HT-29 (cell line): ENCODE data around the gene NETO1. TPM values are rescaled to one million over a fixed set of nuclear protein-coding genes. Genes with fewer than 3 reads are reported as not detected.

Experiments
- DNase-seq: peaks from one replicate; pipeline ENCODE4 v3.0.0-alpha.2; 2015; ENCODE audit warnings: low spot score
- total RNA-seq: library from RNA; depleted of rRNA; stranded (reverse); fragments of >200 nt; shearing (Covaris generic); gene quantifications from 2 replicates; pipeline ENCODE4 v1.2.3, GENCODE V29; 2014; rRNA removed

Gene NETO1, protein sequence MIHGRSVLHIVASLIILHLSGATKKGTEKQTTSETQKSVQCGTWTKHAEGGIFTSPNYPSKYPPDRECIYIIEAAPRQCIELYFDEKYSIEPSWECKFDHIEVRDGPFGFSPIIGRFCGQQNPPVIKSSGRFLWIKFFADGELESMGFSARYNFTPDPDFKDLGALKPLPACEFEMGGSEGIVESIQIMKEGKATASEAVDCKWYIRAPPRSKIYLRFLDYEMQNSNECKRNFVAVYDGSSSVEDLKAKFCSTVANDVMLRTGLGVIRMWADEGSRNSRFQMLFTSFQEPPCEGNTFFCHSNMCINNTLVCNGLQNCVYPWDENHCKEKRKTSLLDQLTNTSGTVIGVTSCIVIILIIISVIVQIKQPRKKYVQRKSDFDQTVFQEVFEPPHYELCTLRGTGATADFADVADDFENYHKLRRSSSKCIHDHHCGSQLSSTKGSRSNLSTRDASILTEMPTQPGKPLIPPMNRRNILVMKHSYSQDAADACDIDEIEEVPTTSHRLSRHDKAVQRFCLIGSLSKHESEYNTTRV
- total RNA-seq, result not detected in 2 replicates

DNA sequence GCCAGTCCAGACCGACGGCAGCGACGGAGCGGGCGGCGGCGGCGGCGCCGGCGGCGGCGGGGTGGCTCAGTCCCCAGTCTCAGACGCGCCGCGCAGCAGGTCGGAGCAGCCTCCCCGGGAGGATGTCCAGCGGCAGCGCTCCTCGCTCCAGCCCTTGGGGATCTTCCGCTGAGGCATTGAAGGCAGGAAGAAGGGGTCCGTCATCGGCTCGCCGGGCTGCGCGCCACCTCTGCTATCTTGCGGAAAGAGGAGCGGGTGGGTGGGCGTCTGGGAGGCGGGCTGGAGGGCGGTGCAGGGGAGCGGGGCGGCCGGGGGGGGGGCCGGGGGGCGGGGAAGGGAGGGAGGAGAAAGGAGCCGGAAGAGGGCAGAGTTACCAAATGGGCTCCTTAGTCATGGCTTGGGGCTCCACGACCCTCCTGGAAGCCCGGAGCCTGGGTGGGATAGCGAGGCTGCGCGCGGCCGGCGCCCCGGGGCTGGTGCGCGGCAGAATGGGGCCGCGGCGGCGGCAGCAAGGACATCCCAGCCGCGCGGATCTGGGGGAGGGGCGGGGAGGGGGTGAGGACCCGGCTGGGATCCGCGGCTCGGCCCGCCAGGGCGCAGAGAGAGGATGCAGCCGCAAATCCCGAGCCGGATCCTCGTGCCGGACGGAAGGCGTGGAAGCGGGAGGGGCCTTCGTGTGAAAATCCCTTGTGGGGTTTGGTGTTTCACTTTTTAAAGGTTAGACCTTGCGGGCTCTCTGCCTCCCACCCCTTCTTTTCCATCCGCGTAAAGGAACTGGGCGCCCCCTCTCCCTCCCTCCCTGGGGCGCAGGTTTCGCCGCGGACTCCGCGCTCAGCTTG is at the start of gene NETO1:
Gene NETO1, minus strand, starts transcription at position 242 of the 839 bp plus-strand sequence. CDS start 696 bp downstream, outside the sequence.
- no peak for DNase-seq

DNA sequence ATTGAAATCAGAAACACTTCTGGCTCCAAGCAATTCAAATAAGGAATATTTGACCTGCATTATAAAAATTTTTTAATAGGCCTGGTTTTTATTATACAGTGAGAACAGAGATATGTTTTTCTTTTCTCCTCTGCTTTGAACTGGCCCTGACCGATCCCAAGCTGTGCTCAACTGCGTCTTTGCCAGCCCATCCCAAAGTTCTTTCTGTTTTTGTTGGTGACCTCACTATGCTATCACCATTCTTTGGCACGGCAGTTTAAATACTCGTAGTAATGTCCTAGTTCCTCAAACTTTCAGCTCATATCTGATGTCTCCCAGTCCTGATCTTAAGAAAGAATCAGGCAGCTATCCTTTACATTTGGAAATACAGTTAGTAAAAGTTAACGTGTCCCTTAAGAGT is 42.3 kb upstream of the NETO1 start:
- DNase-seq, result no peak

DNA sequence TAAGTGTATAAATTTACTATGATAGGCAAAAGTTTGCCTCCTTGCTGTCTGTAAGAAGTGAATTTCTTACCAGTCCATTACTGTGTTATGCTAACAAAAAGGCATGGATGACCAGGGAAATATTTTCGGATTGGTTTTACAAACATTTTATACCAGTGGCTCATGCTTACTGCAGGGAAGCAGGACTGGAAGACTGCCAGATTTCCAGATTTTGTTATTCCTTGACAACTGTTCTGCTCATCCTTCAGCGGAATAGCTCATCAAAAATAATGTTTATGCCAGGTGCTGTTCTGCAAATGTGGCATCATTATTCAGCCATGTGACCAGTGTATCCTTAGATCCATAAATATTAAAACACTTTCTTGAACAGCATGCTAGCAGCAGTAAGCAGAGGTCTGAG is 40.4 kb upstream of the NETO1 start:
- DNase-seq, result no peak

DNA sequence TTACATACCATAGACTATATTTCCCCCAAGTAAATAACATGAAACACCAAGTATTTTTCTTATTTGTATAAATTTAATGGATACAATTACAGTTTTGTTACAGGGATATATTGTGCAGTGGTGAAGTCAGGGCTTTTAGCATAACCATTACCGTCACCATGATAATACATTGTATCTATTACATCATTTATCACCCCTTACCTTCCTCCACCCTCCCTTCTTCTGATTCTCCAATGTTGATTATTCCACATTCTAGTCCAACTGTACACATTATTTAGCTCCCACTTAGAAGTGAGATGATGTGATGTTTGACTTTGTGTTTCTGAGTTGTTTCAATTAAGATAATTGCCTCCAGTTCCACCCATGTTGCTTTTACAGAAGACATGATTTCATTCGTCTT is 35.2 kb upstream of the NETO1 start:
- no peak for DNase-seq

DNA sequence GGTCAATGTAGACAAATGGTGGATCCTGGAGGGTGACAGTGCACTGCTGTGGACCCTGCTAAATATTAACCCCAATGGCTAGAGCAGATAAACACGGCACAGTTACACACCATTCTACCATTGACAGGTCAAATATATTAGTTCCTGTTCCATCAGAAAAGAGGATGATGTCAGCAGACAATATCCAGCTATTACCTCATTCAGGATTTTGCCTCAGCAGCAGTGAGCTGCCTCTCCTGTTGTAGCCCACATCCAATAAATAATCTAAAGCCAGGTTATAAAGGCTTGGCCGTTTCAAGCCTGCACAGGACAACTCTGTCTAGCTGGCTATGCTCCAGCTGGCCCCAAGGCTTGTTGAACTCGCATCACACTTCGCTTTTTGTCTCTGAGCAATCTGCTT is 31.6 kb upstream of the NETO1 start:
- DNase-seq, result no peak

DNA sequence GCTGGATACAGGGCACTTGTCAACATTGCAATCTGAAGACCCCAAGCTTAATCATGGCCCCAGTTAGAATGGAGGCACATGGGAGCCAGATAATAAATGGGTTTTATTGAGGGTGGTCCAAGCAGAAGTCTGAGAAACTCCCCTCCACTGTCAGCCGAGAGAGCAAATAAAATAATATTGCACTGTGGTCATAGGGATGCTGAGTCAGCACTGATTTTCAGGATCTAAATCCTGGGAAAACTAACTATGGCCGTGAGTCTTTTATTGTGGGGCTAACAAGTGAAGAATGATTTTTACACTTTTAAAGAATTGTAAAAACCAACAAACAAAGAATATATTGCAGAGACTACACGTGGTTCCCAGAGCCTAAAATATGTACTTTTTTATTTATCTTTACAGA is 31.1 kb upstream of the NETO1 start:
- no peak for DNase-seq

DNA sequence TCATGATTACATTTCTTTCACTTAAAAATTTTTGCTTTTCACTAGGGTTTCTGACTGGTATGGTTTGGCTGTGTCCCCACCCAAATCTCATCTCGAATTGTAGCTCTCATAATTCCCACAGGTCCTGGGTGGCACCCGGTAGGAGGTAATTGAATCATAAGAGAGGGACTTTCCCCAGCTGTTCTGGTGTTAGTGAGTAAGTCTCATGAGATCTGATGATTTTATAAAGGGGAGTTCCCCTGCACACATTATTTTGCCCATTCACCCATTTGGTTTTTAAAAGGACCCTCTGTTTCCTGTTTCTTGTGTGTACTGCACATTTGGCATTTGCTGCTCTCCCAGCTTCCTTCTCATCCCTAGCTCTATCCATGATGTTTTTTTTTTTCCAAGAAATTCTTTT is 27.8 kb upstream of the NETO1 start:
- no peak for DNase-seq

DNA sequence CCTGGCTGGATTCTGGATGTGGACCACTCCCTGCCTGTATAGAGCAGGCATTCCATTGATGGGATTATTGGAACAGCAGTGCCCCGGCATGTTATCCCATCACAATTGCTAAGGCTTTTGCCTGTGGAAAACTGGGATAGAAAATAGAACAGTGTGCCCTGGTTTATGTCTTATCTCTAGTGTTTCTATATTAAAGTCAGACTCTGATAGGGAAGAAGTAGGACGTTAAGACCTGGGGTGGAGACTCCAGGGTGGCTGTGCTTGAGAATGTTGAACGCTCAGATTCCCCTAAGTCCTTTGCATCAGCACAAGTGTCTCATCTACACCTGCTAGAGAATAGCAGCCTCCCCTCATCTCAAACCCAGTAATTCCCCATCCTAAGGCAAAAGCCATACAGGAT is 10.8 kb upstream of the NETO1 start:
- no peak for DNase-seq

DNA sequence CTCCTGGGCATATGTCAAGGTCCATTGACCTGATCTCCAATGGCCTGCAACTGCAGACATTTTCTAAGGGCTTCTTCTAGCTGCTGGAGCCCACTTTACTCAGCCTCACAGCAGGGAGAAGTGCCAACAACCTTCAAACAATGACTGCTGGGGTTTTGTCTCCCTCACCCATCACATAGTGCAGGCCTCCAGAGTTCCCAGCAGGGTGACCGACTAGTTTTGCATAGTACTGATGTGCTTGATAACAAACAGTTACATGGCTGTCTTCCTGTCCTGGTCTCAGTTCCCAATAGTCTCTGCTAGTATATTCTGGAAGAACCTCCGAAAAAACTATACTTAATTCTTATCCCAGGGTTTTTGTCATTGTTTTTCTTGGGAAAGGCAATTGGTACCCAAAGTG is 10.4 kb upstream of the NETO1 start:
- no peak for DNase-seq

DNA sequence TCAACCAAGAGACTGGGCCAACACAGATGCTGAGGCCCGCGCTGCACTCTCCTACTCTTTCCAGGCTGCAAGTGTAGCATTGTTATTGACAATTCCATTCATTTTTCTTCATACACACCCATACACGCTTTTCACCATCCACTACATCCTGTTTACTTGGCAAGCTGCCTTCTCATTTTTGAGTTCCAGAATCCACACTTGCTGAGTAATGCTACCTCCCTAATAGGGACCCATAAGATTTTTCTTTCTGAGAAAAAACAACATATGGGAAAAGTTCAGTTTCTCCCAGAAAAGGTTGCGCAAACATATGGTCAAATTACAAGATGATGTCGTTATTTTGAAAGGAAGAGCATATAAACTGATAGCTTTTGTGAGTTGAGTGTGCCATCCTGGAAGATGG is 3.3 kb upstream of the NETO1 start:
- DNase-seq, result no peak

DNA sequence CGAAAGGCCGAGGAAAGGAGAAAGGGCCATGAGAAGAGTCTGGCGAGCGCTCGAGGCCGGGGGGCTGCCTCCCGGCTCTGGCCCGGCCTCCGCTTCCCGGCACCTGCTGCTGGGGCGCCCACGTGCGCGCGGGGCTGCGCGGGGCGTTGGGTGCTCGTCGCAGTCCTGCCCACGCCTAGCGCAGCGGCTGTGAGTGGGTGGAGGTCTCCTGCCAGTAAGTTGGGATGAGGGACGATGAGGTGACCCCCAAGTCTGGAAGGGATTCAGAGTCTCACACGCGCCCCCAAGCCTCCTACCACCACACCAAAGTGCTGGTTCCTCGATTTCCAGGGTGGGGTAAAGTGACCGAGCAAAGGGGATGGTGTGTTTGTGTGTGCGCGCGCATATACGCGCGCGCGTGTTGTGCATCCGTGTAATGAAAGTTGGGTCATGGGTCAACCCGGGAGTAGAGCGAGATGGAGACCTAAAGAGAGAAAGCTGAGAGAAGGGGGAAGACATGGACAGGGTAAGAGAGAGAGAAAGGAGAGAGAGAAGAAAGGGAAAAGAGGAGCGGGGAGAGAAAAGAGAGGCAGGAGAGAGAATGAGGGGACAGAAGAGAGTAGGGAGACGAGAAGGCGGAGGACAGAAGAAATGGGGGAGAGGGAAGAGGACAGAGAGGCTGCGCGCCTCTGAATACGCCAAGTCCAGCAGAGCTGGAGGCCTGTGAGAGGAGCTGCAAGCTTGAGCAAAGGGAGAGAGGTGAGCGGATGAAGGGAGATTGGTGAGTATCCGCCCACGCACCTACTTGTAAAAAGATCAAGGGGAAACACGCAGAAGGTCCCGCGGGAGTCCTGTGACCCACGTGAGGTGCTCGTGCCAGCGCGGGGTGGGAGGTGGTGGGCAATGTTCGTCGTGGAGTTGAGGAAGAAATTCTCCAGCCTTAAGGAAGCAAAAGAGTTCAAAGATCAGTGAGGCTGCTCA is 1.7 kb upstream of the NETO1 start:
- no peak for DNase-seq

DNA sequence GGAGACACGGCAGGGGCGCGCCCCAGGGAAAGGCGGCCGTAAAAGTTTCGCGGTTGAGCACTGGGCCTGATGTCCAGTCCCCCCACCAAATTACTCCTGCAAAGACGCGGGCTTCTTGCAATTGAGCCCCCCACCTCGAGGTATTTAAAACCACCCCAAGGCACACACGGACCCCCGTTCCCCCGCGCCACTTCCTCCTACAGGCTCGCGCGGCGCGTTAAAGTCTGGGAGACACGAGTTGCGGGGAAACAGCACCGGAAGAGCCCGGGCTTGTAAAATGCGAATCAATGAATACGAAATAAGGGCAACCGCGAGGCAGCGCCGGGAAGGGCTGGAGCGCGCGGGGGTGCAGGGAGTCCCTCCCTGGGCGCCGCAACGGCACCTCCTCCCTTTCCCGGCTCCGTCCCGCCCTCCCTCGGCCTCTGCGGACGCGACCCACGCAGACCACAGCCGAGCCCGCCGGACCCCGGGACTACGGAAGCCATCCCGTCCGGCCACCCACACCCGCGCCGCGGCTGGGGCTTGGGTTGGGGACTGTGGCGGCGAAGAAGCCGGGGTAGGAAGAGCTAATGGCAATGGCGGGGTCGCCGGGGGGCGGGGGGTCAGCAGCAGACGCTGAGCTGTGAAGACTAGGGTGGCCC is 918 bp upstream of the NETO1 start:
- DNase-seq, result no peak

DNA sequence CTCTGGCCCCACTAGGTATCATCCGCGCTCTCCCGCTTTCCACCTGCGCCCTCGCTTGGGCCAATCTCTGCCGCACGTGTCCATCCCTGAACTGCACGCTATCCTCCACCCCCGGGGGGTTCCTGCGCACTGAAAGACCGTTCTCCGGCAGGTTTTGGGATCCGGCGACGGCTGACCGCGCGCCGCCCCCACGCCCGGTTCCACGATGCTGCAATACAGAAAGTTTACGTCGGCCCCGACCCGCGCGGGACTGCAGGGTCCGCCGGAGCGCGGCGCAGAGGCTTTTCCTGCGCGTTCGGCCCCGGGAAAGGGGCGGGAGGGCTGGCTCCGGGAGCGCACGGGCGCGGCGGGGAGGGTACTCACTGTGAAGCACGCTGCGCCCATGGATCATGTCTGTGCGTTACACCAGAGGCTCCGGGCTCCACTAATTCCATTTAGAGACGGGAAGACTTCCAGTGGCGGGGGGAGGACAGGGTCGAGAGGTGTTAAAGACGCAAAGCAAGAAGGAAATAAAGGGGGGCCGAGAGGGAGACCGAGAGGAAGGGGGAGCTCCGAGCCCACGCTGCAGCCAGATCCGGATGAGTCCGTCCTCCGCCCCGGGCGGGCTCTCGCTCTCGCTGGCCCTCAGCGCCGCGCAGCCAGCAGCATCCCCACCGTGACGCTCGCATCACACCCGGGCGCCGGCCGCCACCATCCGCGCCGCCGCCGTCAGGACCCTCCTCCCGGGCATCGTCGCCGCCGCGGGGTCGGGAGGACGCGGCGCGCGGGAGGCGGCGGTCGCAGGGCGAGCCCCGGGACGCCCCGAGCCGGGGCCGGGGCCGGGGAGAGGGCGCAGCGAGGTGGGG is 664 bp downstream of the NETO1 start:
- no peak for DNase-seq

DNA sequence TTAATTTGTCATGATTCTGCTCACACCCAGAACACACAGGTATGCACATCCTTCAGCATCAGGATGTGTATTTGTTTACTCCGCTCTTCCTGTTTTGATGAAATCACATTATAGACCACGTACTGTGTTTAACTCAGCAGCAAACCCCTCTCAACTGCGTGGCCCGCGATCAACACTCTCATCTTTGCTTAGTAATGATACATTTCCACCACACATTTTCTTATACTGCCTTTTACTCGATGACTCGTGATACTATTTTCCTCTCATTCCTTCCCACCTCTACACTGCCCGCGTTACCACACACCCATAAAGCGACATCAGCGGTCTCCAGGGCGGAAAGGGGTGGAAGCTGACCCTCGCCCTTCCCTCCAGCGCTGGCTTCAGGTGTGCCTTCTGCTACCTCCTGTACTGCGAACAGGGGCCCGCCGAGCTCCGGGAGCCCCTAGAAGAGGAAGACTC is 1.3 kb downstream of the NETO1 start:
- no peak for DNase-seq

DNA sequence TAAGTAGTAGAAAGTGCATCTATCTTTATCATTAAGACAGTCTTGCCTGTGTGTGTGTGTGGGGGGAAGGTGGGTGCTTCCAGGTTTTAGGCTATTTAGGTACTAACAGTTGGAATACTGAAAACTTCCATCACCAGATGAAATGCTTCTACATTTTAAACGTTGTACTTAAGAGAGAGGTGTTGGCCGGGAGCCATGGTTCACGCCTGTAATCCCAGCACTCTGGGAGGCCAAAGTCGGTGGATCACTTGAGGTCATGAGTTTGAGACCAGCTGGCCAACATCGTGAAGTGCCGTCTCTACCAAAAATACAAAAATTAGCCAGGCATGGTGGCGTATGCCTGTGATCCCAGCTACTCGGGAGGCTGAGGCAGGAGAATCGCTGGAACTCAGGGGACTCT is 4.0 kb downstream of the NETO1 start:
- DNase-seq, result no peak

DNA sequence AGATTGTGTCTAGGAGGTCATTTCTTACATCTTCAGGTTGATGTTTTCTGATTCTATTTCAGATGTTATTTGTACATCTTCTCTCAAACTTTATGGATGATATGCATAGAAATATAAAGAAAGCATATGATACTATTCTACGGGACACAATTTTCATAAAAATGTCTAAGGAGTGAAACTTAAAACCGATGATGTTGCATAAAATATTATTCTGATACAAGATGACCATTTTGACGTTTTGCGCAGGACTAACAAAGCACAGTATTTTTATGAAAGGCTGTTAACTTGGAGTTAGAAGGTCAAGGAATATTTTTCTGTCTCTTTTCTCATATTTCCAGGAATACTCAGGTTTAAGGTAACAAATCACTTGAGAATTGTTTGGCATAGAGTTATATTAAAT is 8.7 kb downstream of the NETO1 start:
- no peak for DNase-seq

DNA sequence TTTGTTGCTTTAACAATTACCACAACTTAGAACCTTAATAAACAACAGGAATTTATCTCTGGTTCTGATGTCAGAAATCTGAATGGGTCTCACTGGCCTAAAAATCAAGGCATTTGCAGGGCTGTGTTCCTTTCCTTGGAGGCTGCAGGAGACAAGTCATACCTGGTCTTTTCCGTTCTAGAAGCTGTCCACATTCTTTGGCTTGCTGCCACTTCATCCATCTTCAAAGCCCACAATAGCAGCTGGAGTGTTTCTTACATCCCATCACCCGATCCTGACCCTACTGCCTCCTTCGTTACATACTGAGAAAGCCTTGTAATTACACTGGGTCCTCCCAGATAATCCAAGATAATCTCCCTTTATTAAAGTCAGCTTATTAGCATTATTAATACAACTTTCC is 18.1 kb downstream of the NETO1 start:
- no peak for DNase-seq

DNA sequence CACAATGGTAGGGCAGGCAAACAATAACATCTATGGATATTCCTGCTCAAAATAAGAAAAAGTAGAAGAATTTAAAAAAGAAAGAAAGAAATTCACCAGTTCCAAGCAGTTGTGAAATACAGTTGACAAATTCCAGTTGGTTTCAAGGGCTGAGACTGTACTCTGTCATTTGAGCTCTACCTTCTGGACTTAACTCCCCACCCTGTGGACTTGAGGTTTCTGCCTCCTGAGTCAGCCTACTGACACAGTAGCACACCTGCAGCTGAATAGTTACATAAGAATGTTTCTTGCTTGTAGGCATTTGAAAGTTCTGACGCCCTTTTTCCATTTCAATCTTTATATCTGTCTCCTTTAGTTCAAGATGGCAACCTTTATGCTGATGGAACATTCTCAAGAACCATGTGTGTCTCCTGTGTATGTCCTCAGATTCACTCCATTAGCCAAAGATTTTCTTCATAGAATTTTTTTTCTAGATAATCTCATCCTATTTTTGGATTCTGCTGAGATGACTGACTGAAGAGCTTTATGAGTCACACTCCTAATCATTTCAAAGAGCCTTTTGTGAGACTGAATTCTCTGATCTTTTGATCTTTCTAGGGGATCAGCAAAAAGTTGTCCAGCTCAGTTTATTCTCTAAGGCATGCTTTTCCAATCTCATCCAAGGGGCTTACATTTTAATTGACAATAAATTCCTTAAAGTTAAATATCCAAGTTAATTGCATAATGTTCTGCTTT is 19.1 kb downstream of the NETO1 start:
- no peak for DNase-seq

DNA sequence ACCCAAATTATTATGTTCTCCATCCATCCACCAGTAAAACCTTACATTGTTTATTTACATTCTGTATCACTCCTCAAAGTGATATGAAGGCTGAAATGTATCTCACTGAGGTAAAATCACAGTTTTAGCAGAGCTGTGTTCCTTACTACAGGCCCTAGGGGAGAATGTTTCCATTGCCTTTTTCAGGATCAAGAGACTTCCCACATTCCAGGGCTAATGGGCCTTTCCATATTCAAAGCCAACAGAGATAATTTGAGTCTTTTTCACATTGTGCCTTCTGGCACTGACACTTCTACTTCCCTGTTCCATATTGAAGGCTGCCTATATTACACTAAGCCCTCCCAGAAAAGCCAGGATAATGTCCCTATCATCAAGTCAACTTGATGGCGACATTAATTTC is 20.0 kb downstream of the NETO1 start:
- DNase-seq, result no peak
